Fibroblast of lung (primary cell): ENCODE results near the gene SEC16A.

ENCODE experiments used
- EZH2 ChIP-seq: IDR thresholded peaks from 2 replicates; pipeline ENCODE4 v1.5.1; 2012; ENCODE audit warnings: low read length, control low read depth, mild to moderate bottlenecking; ENCODE audit errors: missing control alignments
- TF ChIP-seq, protein P1 (sequence below), 2 donors: IDR thresholded peaks in 1 of 2; conservative IDR thresholded peaks in 1 of 2; 1 replicate in 1 of 2; 2 replicates in 1 of 2; pipeline ENCODE4 v1.5.1; 2011 to 2012; ENCODE audit warnings: low read length in 2 of 2, control low read depth in 1 of 2, inconsistent platforms in 1 of 2, low read depth in 1 of 2, mild to moderate bottlenecking in 1 of 2

- TF ChIP-seq EZH2, result no peak
- TF ChIP-seq, protein P1, sequence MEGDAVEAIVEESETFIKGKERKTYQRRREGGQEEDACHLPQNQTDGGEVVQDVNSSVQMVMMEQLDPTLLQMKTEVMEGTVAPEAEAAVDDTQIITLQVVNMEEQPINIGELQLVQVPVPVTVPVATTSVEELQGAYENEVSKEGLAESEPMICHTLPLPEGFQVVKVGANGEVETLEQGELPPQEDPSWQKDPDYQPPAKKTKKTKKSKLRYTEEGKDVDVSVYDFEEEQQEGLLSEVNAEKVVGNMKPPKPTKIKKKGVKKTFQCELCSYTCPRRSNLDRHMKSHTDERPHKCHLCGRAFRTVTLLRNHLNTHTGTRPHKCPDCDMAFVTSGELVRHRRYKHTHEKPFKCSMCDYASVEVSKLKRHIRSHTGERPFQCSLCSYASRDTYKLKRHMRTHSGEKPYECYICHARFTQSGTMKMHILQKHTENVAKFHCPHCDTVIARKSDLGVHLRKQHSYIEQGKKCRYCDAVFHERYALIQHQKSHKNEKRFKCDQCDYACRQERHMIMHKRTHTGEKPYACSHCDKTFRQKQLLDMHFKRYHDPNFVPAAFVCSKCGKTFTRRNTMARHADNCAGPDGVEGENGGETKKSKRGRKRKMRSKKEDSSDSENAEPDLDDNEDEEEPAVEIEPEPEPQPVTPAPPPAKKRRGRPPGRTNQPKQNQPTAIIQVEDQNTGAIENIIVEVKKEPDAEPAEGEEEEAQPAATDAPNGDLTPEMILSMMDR (conservative IDR thresholded peaks at IDR 0.05 in 1 of 2, IDR thresholded peaks at IDR 0.05 in 1 of 2; ENCODE audit: low read depth in 1 of 2, low read length in 2 of 2), result no peak
Measured at GRCh38 chr9:136432591-136432990, 50.2 kb downstream of the SEC16A start.
